RWPE2 (cell line): ENCODE measurements around the gene RXRA.

ENCODE experiments used
- ATAC-seq: fragments of 200-7000 bp; cut with Tn5 transposase; 3 replicates; pipeline ENCODE4 v1.9.1; 2021; ENCODE audit warnings: low read depth
- DNase-seq: peaks from one replicate; pipeline ENCODE4 v3.0.0-alpha.2; 2020; ENCODE audit warnings: low spot score
- H3K27ac ChIP-seq: fragments of 450-650 bp; 2 replicates; pipeline ENCODE4 v1.5.1; 2017; ENCODE audit warnings: mild to moderate bottlenecking; ENCODE audit not compliant: poor library complexity, severe bottlenecking
- H3K27me3 ChIP-seq: fragments of 250-450 bp; sonication (Bioruptor Pico); 2 replicates; pipeline ENCODE4 v1.5.1; 2021; ENCODE audit warnings: mild to moderate bottlenecking, moderate library complexity; ENCODE audit not compliant: insufficient read depth, poor library complexity, severe bottlenecking
- H3K36me3 ChIP-seq: fragments of 250-450 bp; sonication (Bioruptor Pico); 2 replicates; pipeline ENCODE4 v1.5.1; 2020; ENCODE audit warnings: low read depth, mild to moderate bottlenecking, moderate library complexity
- H3K4me1 ChIP-seq: fragments of 250-450 bp; sonication (Bioruptor Pico); 2 replicates; pipeline ENCODE4 v1.5.1; 2021; ENCODE audit warnings: mild to moderate bottlenecking, moderate library complexity; ENCODE audit not compliant: insufficient read depth, poor library complexity, severe bottlenecking
- H3K4me3 ChIP-seq: fragments of 250-450 bp; sonication (Bioruptor Pico); 2 replicates; pipeline ENCODE4 v1.5.1; 2021; ENCODE audit warnings: mild to moderate bottlenecking, moderate library complexity; ENCODE audit not compliant: severe bottlenecking
- H3K9me3 ChIP-seq: fragments of 250-450 bp; sonication (Bioruptor Pico); 2 replicates; pipeline ENCODE4 v1.5.1; 2021; ENCODE audit warnings: mild to moderate bottlenecking, moderate library complexity; ENCODE audit not compliant: severe bottlenecking
- TF ChIP-seq, protein P1 (sequence below): fragments of 450-650 bp; IDR thresholded peaks from one replicate; pipeline ENCODE4 v1.5.1; 2017; ENCODE audit warnings: mild to moderate bottlenecking, moderate library complexity; ENCODE audit not compliant: poor library complexity, severe bottlenecking

Gene RXRA

GRCh38 chr9:134321946-134322741 is 4.1 kb upstream of the RXRA start:
- TF ChIP-seq, protein P1, sequence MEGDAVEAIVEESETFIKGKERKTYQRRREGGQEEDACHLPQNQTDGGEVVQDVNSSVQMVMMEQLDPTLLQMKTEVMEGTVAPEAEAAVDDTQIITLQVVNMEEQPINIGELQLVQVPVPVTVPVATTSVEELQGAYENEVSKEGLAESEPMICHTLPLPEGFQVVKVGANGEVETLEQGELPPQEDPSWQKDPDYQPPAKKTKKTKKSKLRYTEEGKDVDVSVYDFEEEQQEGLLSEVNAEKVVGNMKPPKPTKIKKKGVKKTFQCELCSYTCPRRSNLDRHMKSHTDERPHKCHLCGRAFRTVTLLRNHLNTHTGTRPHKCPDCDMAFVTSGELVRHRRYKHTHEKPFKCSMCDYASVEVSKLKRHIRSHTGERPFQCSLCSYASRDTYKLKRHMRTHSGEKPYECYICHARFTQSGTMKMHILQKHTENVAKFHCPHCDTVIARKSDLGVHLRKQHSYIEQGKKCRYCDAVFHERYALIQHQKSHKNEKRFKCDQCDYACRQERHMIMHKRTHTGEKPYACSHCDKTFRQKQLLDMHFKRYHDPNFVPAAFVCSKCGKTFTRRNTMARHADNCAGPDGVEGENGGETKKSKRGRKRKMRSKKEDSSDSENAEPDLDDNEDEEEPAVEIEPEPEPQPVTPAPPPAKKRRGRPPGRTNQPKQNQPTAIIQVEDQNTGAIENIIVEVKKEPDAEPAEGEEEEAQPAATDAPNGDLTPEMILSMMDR: no peak
- H3K27ac ChIP-seq: no peak overlapping the region
- peaks cover 13% of the 10 kb centered on the region for H3K4me1 ChIP-seq
- peak; percentile 35 for DNase-seq
- no peaks in the 10 kb centered on the region for H3K9me3 ChIP-seq
- no peaks in the 10 kb centered on the region for H3K27me3 ChIP-seq
- H3K36me3 ChIP-seq: no peaks in the 10 kb centered on the region
- no peak for ATAC-seq
- no peak overlapping the region for H3K4me3 ChIP-seq

DNA sequence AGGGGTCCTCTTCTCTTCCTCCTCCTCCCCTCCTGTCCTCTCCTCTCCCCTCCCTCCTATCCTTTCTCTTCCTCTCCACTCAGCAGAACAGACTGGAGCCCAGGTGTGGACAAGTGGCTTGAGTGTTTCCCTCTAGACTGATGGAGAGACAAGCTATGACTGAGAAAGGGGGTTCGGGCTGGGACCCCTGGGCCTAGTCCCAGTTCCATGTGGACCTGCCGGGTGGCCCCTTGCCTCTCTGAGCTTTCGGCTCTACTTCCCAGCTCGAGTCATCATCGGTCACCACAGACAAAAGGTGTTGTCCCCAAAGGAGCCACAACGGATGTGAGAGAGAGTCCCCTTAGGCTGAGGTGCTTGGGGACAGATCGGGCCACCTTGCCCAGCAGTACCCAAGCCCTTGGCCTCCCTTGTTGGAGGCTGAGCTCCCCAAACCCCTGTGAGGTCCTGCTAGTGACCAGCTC is 3.4 kb upstream of the RXRA start:
- no peaks in the 10 kb centered on the region for H3K27me3 ChIP-seq
- TF ChIP-seq, protein P1: no peak
- DNase-seq (peak; percentile 40), ATAC-seq (no peak)
- no peaks in the 10 kb centered on the region for H3K9me3 ChIP-seq
- H3K27ac ChIP-seq: peak overlapping the region; percentile 91
- no peaks in the 10 kb centered on the region for H3K36me3 ChIP-seq
- peaks cover 16% of the 10 kb centered on the region for H3K4me1 ChIP-seq
- H3K4me3 ChIP-seq: no peak overlapping the region

GRCh38 chr9:134323741-134324358 is 2.4 kb upstream of the RXRA start:
- Histone ChIP-seq H3K36me3 (peaks cover 4% of the 10 kb centered on the region; the same call in 1 of the 2 replicates), H3K9me3 (no peaks in the 10 kb centered on the region), H3K27me3 (no peaks in the 10 kb centered on the region), H3K4me3 (no peak overlapping the region), H3K4me1 (peaks cover 22% of the 10 kb centered on the region), H3K27ac (peak overlapping the region; percentile 91)
- ATAC-seq (peak; percentile 63), DNase-seq (no peak)
- TF ChIP-seq, protein P1: no peak

DNA sequence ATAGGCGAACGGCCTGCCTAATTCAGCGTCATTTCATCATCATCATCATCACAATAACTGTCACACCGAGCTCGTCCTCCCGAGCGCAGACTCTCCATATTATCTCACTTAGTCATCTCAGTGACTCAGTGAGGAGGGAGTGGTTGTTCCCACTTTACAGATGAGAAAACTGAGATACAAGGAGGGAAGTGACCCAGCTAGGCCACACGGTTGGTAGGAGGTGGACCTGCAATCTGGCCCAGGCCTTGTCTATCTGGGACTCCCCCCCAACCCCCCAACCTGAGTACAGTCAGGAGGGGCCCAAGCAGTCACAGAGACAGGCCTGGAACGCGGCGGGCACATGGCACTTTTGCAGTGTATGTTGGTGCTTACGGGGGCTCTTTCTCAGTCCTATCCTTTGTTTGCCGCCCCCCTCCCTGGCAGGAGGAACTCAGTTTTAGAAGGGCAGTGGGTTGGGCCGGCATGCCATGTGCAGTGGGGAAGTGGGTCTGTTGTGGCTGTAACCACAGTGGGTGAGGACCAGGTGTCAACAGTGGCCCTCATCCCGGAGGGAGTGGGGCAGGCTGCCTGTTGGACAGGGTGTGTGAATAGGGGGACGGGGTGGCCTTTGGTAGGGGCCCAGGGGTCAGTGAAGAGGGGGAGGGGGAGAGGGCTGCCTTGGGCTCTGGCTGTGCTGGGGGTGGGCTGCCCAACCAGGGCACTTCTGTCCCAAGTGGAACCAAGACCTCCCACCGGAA is 1.7 kb upstream of the RXRA start:
- Histone ChIP-seq H3K36me3 (peaks cover 6% of the 10 kb centered on the region; the same call in 1 of the 2 replicates), H3K4me3 (no peak overlapping the region), H3K27me3 (no peaks in the 10 kb centered on the region), H3K4me1 (peaks cover 29% of the 10 kb centered on the region), H3K27ac (peak overlapping the region; percentile 91), H3K9me3 (no peaks in the 10 kb centered on the region)
- TF ChIP-seq, protein P1: no peak
- no peak; the same call in 2 of the 3 replicates for ATAC-seq
- no peak for DNase-seq
